ENCODE measurements around the gene GALNT10.

DNA sequence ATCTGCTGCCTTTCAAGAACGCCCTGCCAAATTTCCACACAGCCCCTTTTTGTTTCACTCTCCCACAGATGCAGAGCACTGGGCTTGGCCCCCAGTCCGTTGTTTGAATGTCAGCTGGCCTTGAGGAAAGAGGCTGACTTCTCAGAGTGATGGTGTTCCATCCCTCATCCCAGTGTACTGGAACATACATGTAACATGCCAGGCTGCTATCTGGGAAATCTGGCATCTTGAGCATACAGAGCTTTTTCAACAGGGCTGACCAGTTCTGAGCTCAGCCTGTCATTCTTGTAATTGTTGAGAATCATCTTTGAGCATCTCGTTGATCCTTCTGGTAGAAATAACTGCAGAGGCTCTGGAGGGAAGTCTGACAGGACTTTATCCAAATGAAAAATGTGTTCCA, 2.8 kb downstream of the GALNT10 start:
- TF ChIP-seq, protein P1, sequence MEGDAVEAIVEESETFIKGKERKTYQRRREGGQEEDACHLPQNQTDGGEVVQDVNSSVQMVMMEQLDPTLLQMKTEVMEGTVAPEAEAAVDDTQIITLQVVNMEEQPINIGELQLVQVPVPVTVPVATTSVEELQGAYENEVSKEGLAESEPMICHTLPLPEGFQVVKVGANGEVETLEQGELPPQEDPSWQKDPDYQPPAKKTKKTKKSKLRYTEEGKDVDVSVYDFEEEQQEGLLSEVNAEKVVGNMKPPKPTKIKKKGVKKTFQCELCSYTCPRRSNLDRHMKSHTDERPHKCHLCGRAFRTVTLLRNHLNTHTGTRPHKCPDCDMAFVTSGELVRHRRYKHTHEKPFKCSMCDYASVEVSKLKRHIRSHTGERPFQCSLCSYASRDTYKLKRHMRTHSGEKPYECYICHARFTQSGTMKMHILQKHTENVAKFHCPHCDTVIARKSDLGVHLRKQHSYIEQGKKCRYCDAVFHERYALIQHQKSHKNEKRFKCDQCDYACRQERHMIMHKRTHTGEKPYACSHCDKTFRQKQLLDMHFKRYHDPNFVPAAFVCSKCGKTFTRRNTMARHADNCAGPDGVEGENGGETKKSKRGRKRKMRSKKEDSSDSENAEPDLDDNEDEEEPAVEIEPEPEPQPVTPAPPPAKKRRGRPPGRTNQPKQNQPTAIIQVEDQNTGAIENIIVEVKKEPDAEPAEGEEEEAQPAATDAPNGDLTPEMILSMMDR (IDR thresholded peaks at IDR 0.05): no peak
- no peak for TF ChIP-seq ZFX (IDR thresholded peaks at IDR 0.05; ENCODE audit: borderline replicate concordance)
